Osteoblast (primary cell): ENCODE measurements around the gene MACROD2. TPM values are rescaled to one million over a fixed set of nuclear protein-coding genes. Genes with fewer than 3 reads are reported as not detected.

Experiments
- DNase-seq: peaks from one replicate; pipeline ENCODE4 v3.0.0; 2011; ENCODE audit warnings: low spot score, mixed read lengths; ENCODE audit not compliant: insufficient read length; ENCODE audit errors: missing footprints
- H2AFZ ChIP-seq: 2 replicates; pipeline ENCODE4 v1.6.0; 2011; ENCODE audit warnings: mild to moderate bottlenecking, low read length
- H3K27ac ChIP-seq: 2 replicates; pipeline ENCODE4 v1.5.1; 2011; ENCODE audit warnings: mild to moderate bottlenecking, low read depth, low read length, moderate library complexity
- H3K27me3 ChIP-seq: 2 replicates; pipeline ENCODE4 v1.6.0; 2012; ENCODE audit warnings: mild to moderate bottlenecking, control low read depth, inconsistent platforms, low read length, moderate library complexity; ENCODE audit not compliant: insufficient read depth
- H3K36me3 ChIP-seq: 2 replicates; pipeline ENCODE4 v1.5.1; 2011; ENCODE audit warnings: mild to moderate bottlenecking, low read length, control low read depth, moderate library complexity; ENCODE audit not compliant: insufficient read depth
- H3K4me1 ChIP-seq: 2 replicates; pipeline ENCODE4 v1.5.1; 2011; ENCODE audit warnings: mild to moderate bottlenecking, low read length, control low read depth, moderate library complexity; ENCODE audit not compliant: insufficient read depth
- H3K4me2 ChIP-seq: 2 replicates; pipeline ENCODE4 v1.6.0; 2011; ENCODE audit warnings: mild to moderate bottlenecking, low read length; ENCODE audit not compliant: insufficient read depth
- H3K4me3 ChIP-seq: fragments of 200-600 bp; sonication (generic); 3 replicates; pipeline ENCODE4 v1.5.1; 2012; ENCODE audit warnings: mild to moderate bottlenecking, low read length, inconsistent platforms; ENCODE audit not compliant: insufficient read depth
- H3K79me2 ChIP-seq: 2 replicates; pipeline ENCODE4 v1.6.0; 2012; ENCODE audit warnings: mild to moderate bottlenecking, low read length, control low read depth, inconsistent platforms; ENCODE audit not compliant: insufficient read depth
- H3K9me3 ChIP-seq: 2 replicates; pipeline ENCODE4 v1.5.1; 2011; ENCODE audit warnings: low read depth, low read length, control low read depth
- H4K20me1 ChIP-seq: 2 replicates; pipeline ENCODE4 v1.6.0; 2012; ENCODE audit warnings: mild to moderate bottlenecking, low read length, control low read depth; ENCODE audit not compliant: insufficient read depth
- CTCF ChIP-seq: IDR thresholded peaks from 2 replicates; pipeline ENCODE4 v1.5.1; 2011; ENCODE audit warnings: mild to moderate bottlenecking, low read depth, low read length, moderate library complexity; ENCODE audit errors: extremely low read depth
- total RNA-seq: library from RNA; depleted of rRNA; stranded (reverse); fragments of >200 nt; gene quantifications from 2 replicates; pipeline ENCODE4 v1.2.3, GENCODE V29; 2012

Gene MACROD2
- total RNA-seq, 1 donor: 4.0 TPM

- Histone ChIP-seq H3K9me3 (no peaks in the 10 kb centered on the region), H3K79me2 (no peaks in the 10 kb centered on the region), H3K4me2 (no peak overlapping the region), H3K36me3 (no peaks in the 10 kb centered on the region), H3K4me1 (no peaks in the 10 kb centered on the region), H2AFZ (no peak overlapping the region), H3K4me3 (no peak overlapping the region), H4K20me1 (no peaks in the 10 kb centered on the region), H3K27ac (no peak overlapping the region), H3K27me3 (no peaks in the 10 kb centered on the region)
- DNase-seq: no peak
- TF ChIP-seq CTCF: no peak
Observed at GRCh38 chr20:15772826-15773225, 1777.5 kb downstream of the MACROD2 start.

- no peaks in the 10 kb centered on the region for H4K20me1 ChIP-seq
- H3K27me3 ChIP-seq: no peaks in the 10 kb centered on the region
- H3K9me3 ChIP-seq: no peaks in the 10 kb centered on the region
- H3K79me2 ChIP-seq: no peaks in the 10 kb centered on the region
- no peak overlapping the region for H3K27ac ChIP-seq
- no peaks in the 10 kb centered on the region for H3K4me1 ChIP-seq
- no peak overlapping the region for H2AFZ ChIP-seq
- no peak for DNase-seq
- no peak overlapping the region for H3K4me2 ChIP-seq
- H3K4me3 ChIP-seq: no peak overlapping the region
- no peak for TF ChIP-seq CTCF
- no peaks in the 10 kb centered on the region for H3K36me3 ChIP-seq
Observed at GRCh38 chr20:15774926-15775325, 1779.6 kb downstream of the MACROD2 start.

GRCh38 chr20:15776770-15777466 lies 1781.6 kb downstream of the MACROD2 start:
- Histone ChIP-seq H3K4me1 (no peaks in the 10 kb centered on the region), H4K20me1 (no peaks in the 10 kb centered on the region), H3K9me3 (no peaks in the 10 kb centered on the region), H2AFZ (no peak overlapping the region), H3K36me3 (no peaks in the 10 kb centered on the region), H3K27me3 (no peaks in the 10 kb centered on the region), H3K4me3 (no peak overlapping the region), H3K4me2 (no peak overlapping the region), H3K79me2 (no peaks in the 10 kb centered on the region), H3K27ac (no peak overlapping the region)
- no peak for DNase-seq
- TF ChIP-seq CTCF: no peak

GRCh38 chr20:15784020-15784419 lies 1788.7 kb downstream of the MACROD2 start:
- Histone ChIP-seq H3K36me3 (no peaks in the 10 kb centered on the region), H3K27me3 (no peaks in the 10 kb centered on the region), H2AFZ (no peak overlapping the region), H3K4me3 (no peak overlapping the region), H4K20me1 (no peaks in the 10 kb centered on the region), H3K9me3 (no peaks in the 10 kb centered on the region), H3K79me2 (no peaks in the 10 kb centered on the region), H3K4me2 (no peak overlapping the region), H3K27ac (no peak overlapping the region), H3K4me1 (no peaks in the 10 kb centered on the region)
- no peak for DNase-seq
- TF ChIP-seq CTCF: no peak
